OCI-LY1 (cell line): ENCODE results near the gene JAK1.

Experiments used
- H2AFZ ChIP-seq: fragments of 200-600 bp; sonication (generic), shearing (Covaris generic); 2 replicates; pipeline ENCODE4 v1.6.0; 2014; ENCODE audit warnings: antibody characterized with exemption, mild to moderate bottlenecking, low read length
- H3F3A ChIP-seq: fragments of 200-600 bp; sonication (generic), shearing (Covaris generic); 2 replicates; pipeline ENCODE4 v1.6.0; 2014; ENCODE audit warnings: mild to moderate bottlenecking, antibody characterized with exemption, low read length, moderate library complexity; ENCODE audit not compliant: insufficient read depth
- H3K27ac ChIP-seq: fragments of 200-600 bp; sonication (generic); 2 replicates; pipeline ENCODE4 v1.5.1; 2014; ENCODE audit warnings: low read length, mixed run types, mild to moderate bottlenecking, low read depth; ENCODE audit not compliant: poor library complexity, severe bottlenecking
- H3K27me3 ChIP-seq: fragments of 200-600 bp; sonication (generic); 2 replicates; pipeline ENCODE4 v1.6.0; 2014; ENCODE audit warnings: antibody characterized with exemption, mild to moderate bottlenecking, low read length, moderate library complexity; ENCODE audit not compliant: insufficient read depth
- H3K36me3 ChIP-seq: fragments of 200-600 bp; sonication (generic); 2 replicates; pipeline ENCODE4 v1.6.1; 2014; ENCODE audit warnings: mild to moderate bottlenecking, antibody characterized with exemption, low read length, moderate library complexity, mixed read lengths; ENCODE audit not compliant: insufficient read depth
- H3K4me1 ChIP-seq: fragments of 200-600 bp; sonication (generic); 2 replicates; pipeline ENCODE4 v1.5.1; 2014; ENCODE audit warnings: mild to moderate bottlenecking, low read length, moderate library complexity; ENCODE audit not compliant: insufficient read depth, severe bottlenecking
- H3K4me2 ChIP-seq: fragments of 200-600 bp; sonication (generic), shearing (Covaris generic); 2 replicates; pipeline ENCODE4 v1.6.1; 2014; ENCODE audit warnings: low read length
- H3K4me3 ChIP-seq: fragments of 200-600 bp; sonication (generic); 2 replicates; pipeline ENCODE4 v1.5.1; 2014; ENCODE audit warnings: low read length, low read depth, mild to moderate bottlenecking, mixed read lengths; ENCODE audit not compliant: poor library complexity, severe bottlenecking
- H3K79me2 ChIP-seq: fragments of 200-600 bp; shearing (Covaris generic); 2 replicates; pipeline ENCODE4 v1.6.1; 2016; ENCODE audit warnings: mixed run types, low read length, mixed read lengths; ENCODE audit not compliant: insufficient read depth
- H3K9ac ChIP-seq: fragments of 200-600 bp; sonication (generic), shearing (Covaris generic); 2 replicates; pipeline ENCODE4 v1.6.1; 2014; ENCODE audit warnings: mild to moderate bottlenecking, low read length, mixed read lengths
- H3K9me2 ChIP-seq: fragments of 200-600 bp; sonication (generic), shearing (Covaris generic); 2 replicates; pipeline ENCODE4 v1.6.1; 2014; ENCODE audit warnings: low read depth, mild to moderate bottlenecking, low read length, mixed read lengths
- H3K9me3 ChIP-seq: fragments of 200-600 bp; shearing (Covaris generic); 2 replicates; pipeline ENCODE4 v1.6.1; 2014; ENCODE audit warnings: low read length, mixed read lengths
- H4K20me1 ChIP-seq: fragments of 200-600 bp; sonication (generic), shearing (Covaris generic); 2 replicates; pipeline ENCODE4 v1.6.0; 2016; ENCODE audit warnings: mild to moderate bottlenecking, low read length; ENCODE audit not compliant: insufficient read depth
- CTCF ChIP-seq: fragments of 200-600 bp; sonication (generic), shearing (Covaris generic); IDR thresholded peaks from 2 replicates; pipeline ENCODE4 v1.5.1; 2017; ENCODE audit warnings: mild to moderate bottlenecking, antibody characterized with exemption, low read length, moderate library complexity, mixed read lengths
- EZH2 ChIP-seq: fragments of 200-600 bp; sonication (generic), shearing (Covaris generic); IDR thresholded peaks from 2 replicates; pipeline ENCODE4 v1.8.0; 2017; ENCODE audit warnings: borderline replicate concordance, mixed run types, mild to moderate bottlenecking, antibody characterized with exemption, low read length, moderate library complexity, mixed read lengths

Gene JAK1

GRCh38 chr1:64903593-64903992 lies 62.8 kb downstream of the JAK1 start:
- Histone ChIP-seq H3K79me2 (no peaks in the 10 kb centered on the region), H3K9ac (no peak overlapping the region), H3K9me3 (no peaks in the 10 kb centered on the region), H3K4me3 (no peak overlapping the region), H3K4me2 (no peak overlapping the region), H3K9me2 (no peaks in the 10 kb centered on the region), H3K4me1 (peaks cover 7% of the 10 kb centered on the region), H3K36me3 (no peaks in the 10 kb centered on the region), H3K27me3 (no peaks in the 10 kb centered on the region), H3K27ac (no peak overlapping the region), H2AFZ (no peak overlapping the region), H3F3A (no peaks in the 10 kb centered on the region), H4K20me1 (no peaks in the 10 kb centered on the region)
- TF ChIP-seq CTCF (no peak), EZH2 (no peak)

DNA sequence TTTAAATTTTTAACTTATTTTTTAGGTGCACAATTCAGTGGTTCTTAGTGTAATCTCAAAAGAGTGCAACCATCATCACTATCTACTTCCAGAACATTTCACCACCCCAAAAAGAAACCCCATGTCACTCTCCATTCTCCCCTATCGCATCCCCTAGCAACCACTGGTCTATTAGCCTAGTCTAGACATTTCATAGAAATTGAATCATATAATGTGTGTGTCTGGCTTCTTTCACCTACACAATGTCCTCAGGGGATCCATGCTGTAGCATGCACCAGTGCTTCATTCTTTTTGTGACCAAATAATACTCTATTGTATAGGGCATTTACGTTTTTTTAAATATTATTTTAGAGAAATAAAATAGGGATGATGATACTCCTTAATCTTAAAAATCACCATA lies 64.7 kb downstream of the JAK1 start:
- Histone ChIP-seq H3K27ac (no peak overlapping the region), H3K9ac (no peak overlapping the region), H3K79me2 (no peaks in the 10 kb centered on the region), H4K20me1 (no peaks in the 10 kb centered on the region), H3F3A (no peaks in the 10 kb centered on the region), H2AFZ (no peak overlapping the region), H3K27me3 (no peaks in the 10 kb centered on the region), H3K4me2 (no peak overlapping the region), H3K9me2 (no peaks in the 10 kb centered on the region), H3K36me3 (no peaks in the 10 kb centered on the region), H3K4me3 (no peak overlapping the region), H3K9me3 (no peaks in the 10 kb centered on the region), H3K4me1 (peaks cover 14% of the 10 kb centered on the region)
- no peak for TF ChIP-seq EZH2
- no peak for TF ChIP-seq CTCF

- Histone ChIP-seq H4K20me1 (no peaks in the 10 kb centered on the region), H3K4me3 (no peak overlapping the region), H3K4me1 (peaks cover 14% of the 10 kb centered on the region), H3K36me3 (no peaks in the 10 kb centered on the region), H3K79me2 (no peaks in the 10 kb centered on the region), H2AFZ (no peak overlapping the region), H3K27ac (no peak overlapping the region), H3K4me2 (no peak overlapping the region), H3K9me2 (no peaks in the 10 kb centered on the region), H3K27me3 (no peaks in the 10 kb centered on the region), H3F3A (no peaks in the 10 kb centered on the region), H3K9ac (no peak overlapping the region), H3K9me3 (no peaks in the 10 kb centered on the region)
- TF ChIP-seq EZH2 (no peak), CTCF (no peak)
These were observed 65.4 kb downstream of the JAK1 start for GRCh38 chr1:64900916-64901315.
